Effector memory CD4-positive, alpha-beta T cell (primary cell): ENCODE measurements around the gene MED15.
"Not testable (repeated sequence)": the region's sequence is repeated elsewhere in the genome, so short reads cannot be mapped to it uniquely, and the experiment has no call there.

Experiments used
- DNase-seq, 3 donors: peaks; one replicate each; pipeline ENCODE4 v3.0.0-alpha.2; 2020
- H3K27ac ChIP-seq: 2 replicates; pipeline ENCODE4 v1.7.0; 2013; ENCODE audit warnings: mild to moderate bottlenecking, low read length, moderate library complexity; ENCODE audit not compliant: insufficient read depth, poor library complexity, severe bottlenecking
- H3K27me3 ChIP-seq: replicated peaks from 2 replicates; pipeline ENCODE4 v1.7.0; 2013; ENCODE audit warnings: mild to moderate bottlenecking, low read length; ENCODE audit not compliant: insufficient read depth, control insufficient read depth, poor library complexity, severe bottlenecking
- H3K36me3 ChIP-seq: 2 replicates; pipeline ENCODE4 v1.7.0; 2013; ENCODE audit warnings: mild to moderate bottlenecking, low read length, moderate library complexity; ENCODE audit not compliant: control insufficient read depth, insufficient read depth
- H3K4me1 ChIP-seq: 2 replicates; pipeline ENCODE4 v1.7.0; 2013; ENCODE audit warnings: low read length, mild to moderate bottlenecking; ENCODE audit not compliant: control insufficient read depth, insufficient read depth, poor library complexity, severe bottlenecking
- H3K4me3 ChIP-seq: 2 replicates; pipeline ENCODE4 v1.7.0; 2013; ENCODE audit warnings: low read length, low read depth, mild to moderate bottlenecking; ENCODE audit not compliant: insufficient read depth, poor library complexity, severe bottlenecking
- H3K9me3 ChIP-seq: 2 replicates; pipeline ENCODE4 v1.7.0; 2013; ENCODE audit warnings: mild to moderate bottlenecking, low read length, moderate library complexity; ENCODE audit not compliant: control insufficient read depth

MED15 gene

DNA sequence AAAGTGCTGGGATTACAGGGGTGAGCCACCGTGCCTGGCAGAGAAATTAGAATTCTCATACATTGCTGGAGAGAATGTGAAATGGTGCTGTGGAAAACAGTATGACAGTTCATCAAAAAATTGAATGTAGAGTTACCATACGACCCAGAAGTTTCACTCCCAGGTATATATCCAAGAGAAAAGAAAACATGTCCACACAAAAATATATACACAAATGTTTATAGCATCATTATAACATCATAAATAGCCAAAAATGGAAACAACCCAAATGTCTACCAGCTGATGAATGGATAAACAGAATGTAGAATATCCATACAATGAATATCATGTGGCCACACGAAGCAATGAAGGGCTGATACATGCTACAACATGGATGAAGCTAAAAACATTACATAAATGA is 34.6 kb downstream of the MED15 start:
- H3K9me3 ChIP-seq: no peaks in the 10 kb centered on the region
- no peak overlapping the region for H3K27ac ChIP-seq
- no peak for DNase-seq
- H3K36me3 ChIP-seq: peaks cover 7% of the 10 kb centered on the region
- no peak overlapping the region for H3K4me3 ChIP-seq
- no peaks in the 10 kb centered on the region for H3K27me3 ChIP-seq
- H3K4me1 ChIP-seq: no peaks in the 10 kb centered on the region

GRCh38 chr22:20542736-20543135 is 35.3 kb downstream of the MED15 start:
- no peaks in the 10 kb centered on the region for H3K9me3 ChIP-seq
- H3K4me1 ChIP-seq: peaks cover 3% of the 10 kb centered on the region
- no peak overlapping the region for H3K4me3 ChIP-seq
- H3K27ac ChIP-seq: no peak overlapping the region
- H3K27me3 ChIP-seq: no peaks in the 10 kb centered on the region
- H3K36me3 ChIP-seq: peaks cover under 1% of the 10 kb centered on the region
- DNase-seq: no peak

DNA sequence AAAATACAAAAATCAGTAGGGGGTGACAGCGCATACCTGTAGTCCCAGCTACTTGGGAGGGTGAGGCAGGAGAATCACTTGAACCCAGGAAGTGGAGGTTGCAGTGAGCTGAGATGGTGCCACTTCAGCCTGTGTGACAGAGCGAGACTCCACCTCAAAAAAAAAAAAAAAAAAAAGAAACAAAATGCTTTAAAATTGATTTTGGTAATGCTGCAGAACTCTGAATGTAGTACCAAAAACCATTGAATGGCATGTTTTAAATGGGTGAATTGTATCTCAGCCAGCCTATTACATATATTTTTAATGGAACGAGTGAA is 37.9 kb downstream of the MED15 start:
- not testable (repeated sequence) for H3K36me3 ChIP-seq, H3K27me3 ChIP-seq, H3K4me3 ChIP-seq, H3K9me3 ChIP-seq, DNase-seq
- H3K4me1 ChIP-seq: peaks cover 26% of the 10 kb centered on the region
- peak overlapping the region; percentile 16 for H3K27ac ChIP-seq

- H3K27me3 ChIP-seq: no peaks in the 10 kb centered on the region
- no peak overlapping the region for H3K27ac ChIP-seq
- H3K9me3 ChIP-seq: no peaks in the 10 kb centered on the region
- no peak for DNase-seq
- H3K4me3 ChIP-seq: no peak overlapping the region
- H3K4me1 ChIP-seq: peaks cover 33% of the 10 kb centered on the region
- H3K36me3 ChIP-seq: no peaks in the 10 kb centered on the region
Measured at GRCh38 chr22:20545681-20546521, 38.5 kb downstream of the MED15 start.

DNA sequence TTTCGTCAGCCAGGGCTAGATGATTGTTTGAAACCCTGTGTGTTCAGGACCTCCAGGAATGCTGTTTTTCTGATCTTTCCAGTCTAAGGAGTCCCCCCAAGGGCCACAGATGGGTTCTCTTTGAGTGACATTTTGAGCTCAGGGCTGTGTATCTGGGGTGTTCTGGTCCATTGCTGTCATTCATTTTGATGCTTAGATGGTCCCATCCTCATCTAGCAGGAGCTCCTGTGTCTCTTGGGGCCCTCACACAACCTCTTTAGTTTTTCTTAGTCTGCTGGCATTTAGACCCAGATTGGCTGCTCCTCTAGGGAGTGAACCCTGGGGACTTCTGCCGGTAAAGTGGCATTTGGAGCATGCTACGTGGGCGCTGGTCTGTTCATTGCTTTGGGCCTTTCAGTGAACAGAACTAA is 39.1 kb downstream of the MED15 start:
- Histone ChIP-seq H3K4me1 (peaks cover 39% of the 10 kb centered on the region), H3K4me3 (no peak overlapping the region), H3K27me3 (no peaks in the 10 kb centered on the region), H3K27ac (no peak overlapping the region), H3K9me3 (no peaks in the 10 kb centered on the region), H3K36me3 (no peaks in the 10 kb centered on the region)
- no peak for DNase-seq

GRCh38 chr22:20547029-20547428 is 39.6 kb downstream of the MED15 start:
- Histone ChIP-seq H3K4me1 (peaks cover 44% of the 10 kb centered on the region), H3K4me3 (no peak overlapping the region), H3K36me3 (peaks cover 3% of the 10 kb centered on the region), H3K27ac (no peak overlapping the region), H3K9me3 (no peaks in the 10 kb centered on the region), H3K27me3 (no peaks in the 10 kb centered on the region)
- no peak for DNase-seq

GRCh38 chr22:20548806-20549205 is 41.4 kb downstream of the MED15 start:
- peak overlapping the region; percentile 31 for H3K4me3 ChIP-seq
- H3K27me3 ChIP-seq: no peaks in the 10 kb centered on the region
- H3K4me1 ChIP-seq: peaks cover 62% of the 10 kb centered on the region
- no peak for DNase-seq
- no peaks in the 10 kb centered on the region for H3K9me3 ChIP-seq
- H3K27ac ChIP-seq: peak overlapping the region; percentile 84
- H3K36me3 ChIP-seq: peaks cover 18% of the 10 kb centered on the region

DNA sequence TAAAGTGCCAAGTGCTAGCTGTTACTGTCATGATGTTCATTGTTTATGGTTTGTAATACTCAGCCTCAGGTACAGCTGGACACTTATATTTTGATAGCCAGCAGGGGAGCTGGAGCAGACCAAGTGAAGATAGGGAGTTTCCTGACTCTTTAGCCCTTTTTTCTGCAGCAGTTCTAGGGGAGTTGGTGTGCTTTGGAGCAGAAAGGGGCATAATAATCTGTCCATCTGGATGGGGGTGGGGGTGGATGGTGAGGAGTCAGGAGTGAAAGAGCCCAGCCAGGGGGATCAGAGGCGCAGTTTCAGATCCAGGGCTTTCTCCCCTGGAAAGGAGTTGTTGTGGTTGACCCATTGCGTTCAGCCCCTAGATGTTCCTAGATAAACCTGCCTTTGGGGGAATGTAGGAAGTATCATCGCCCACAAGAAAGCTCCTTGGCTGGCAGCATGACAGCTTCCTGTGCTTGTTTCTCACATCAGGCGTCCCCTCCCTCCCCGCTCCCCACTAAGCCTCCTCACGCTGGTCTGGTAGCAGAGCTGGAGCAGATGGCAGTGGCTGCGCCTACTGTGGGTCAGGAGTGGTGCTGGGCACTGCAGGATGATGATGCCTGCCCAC is 41.9 kb downstream of the MED15 start:
- Histone ChIP-seq H3K27ac (peak overlapping the region; percentile 84), H3K36me3 (peaks cover 23% of the 10 kb centered on the region), H3K4me3 (peak overlapping the region; percentile 31), H3K9me3 (no peaks in the 10 kb centered on the region), H3K4me1 (peaks cover 67% of the 10 kb centered on the region), H3K27me3 (no peaks in the 10 kb centered on the region)
- peak; percentile 26 to 60 (median 43) for DNase-seq

GRCh38 chr22:20550057-20550817 is 42.8 kb downstream of the MED15 start:
- H3K4me3 ChIP-seq: peak overlapping the region; percentile 31
- H3K27ac ChIP-seq: peak overlapping the region; percentile 84
- H3K27me3 ChIP-seq: no peaks in the 10 kb centered on the region
- DNase-seq: no peak
- peaks cover 76% of the 10 kb centered on the region for H3K4me1 ChIP-seq
- no peaks in the 10 kb centered on the region for H3K9me3 ChIP-seq
- peaks cover 32% of the 10 kb centered on the region for H3K36me3 ChIP-seq
